Hepatocyte (in vitro differentiated cells): ENCODE measurements around the gene DUSP10. TPM values are rescaled to one million over a fixed set of nuclear protein-coding genes. Genes with fewer than 3 reads are reported as not detected.

Source experiments
- DNase-seq: peaks from one replicate; pipeline ENCODE4 v3.0.0-alpha.2; 2016; ENCODE audit warnings: low spot score
- H2AFZ ChIP-seq: fragments of 200-600 bp; sonication (generic); 2 replicates; pipeline ENCODE4 v1.6.0; 2016; ENCODE audit warnings: antibody characterized with exemption, mild to moderate bottlenecking
- H3K27ac ChIP-seq: fragments of 200-600 bp; sonication (generic); 2 replicates; pipeline ENCODE4 v1.5.1; 2016; ENCODE audit warnings: mild to moderate bottlenecking
- H3K27me3 ChIP-seq: fragments of 200-600 bp; sonication (generic); 2 replicates; pipeline ENCODE4 v1.6.1; 2016
- H3K36me3 ChIP-seq: fragments of 200-600 bp; sonication (generic); replicated peaks from 2 replicates; pipeline ENCODE4 v1.5.1; 2016; ENCODE audit warnings: low read depth; ENCODE audit not compliant: insufficient read depth
- H3K4me1 ChIP-seq: fragments of 200-600 bp; sonication (generic); 2 replicates; pipeline ENCODE4 v1.5.1; 2016; ENCODE audit warnings: mild to moderate bottlenecking, moderate library complexity; ENCODE audit not compliant: insufficient read depth
- H3K4me2 ChIP-seq: fragments of 200-600 bp; sonication (generic); 2 replicates; pipeline ENCODE4 v1.6.0; 2016
- H3K4me3 ChIP-seq: fragments of 200-600 bp; sonication (generic); 2 replicates; pipeline ENCODE4 v1.5.1; 2016; ENCODE audit warnings: mild to moderate bottlenecking
- H3K79me2 ChIP-seq: fragments of 200-600 bp; sonication (generic); 2 replicates; pipeline ENCODE4 v1.6.0; 2017; ENCODE audit warnings: mild to moderate bottlenecking
- H3K9me2 ChIP-seq: fragments of 200-600 bp; sonication (generic); replicated peaks from 2 replicates; pipeline ENCODE4 v1.6.0; 2017; ENCODE audit warnings: mild to moderate bottlenecking; ENCODE audit not compliant: insufficient read depth
- H3K9me3 ChIP-seq: fragments of 200-600 bp; sonication (generic); 2 replicates; pipeline ENCODE4 v1.5.1; 2016; ENCODE audit warnings: low read depth, mild to moderate bottlenecking
- H4K20me1 ChIP-seq: fragments of 200-600 bp; sonication (generic); 2 replicates; pipeline ENCODE4 v1.6.0; 2016; ENCODE audit warnings: mild to moderate bottlenecking; ENCODE audit not compliant: insufficient read depth, poor library complexity, severe bottlenecking
- EZH2 ChIP-seq: fragments of 200-600 bp; sonication (generic); IDR thresholded peaks from 2 replicates; pipeline ENCODE4 v1.6.1; 2016; ENCODE audit warnings: antibody characterized with exemption, mild to moderate bottlenecking, borderline replicate concordance
- EZH2phosphoT487 ChIP-seq: fragments of 200-600 bp; sonication (generic); IDR thresholded peaks from one replicate; pipeline ENCODE4 v1.6.1; 2018; ENCODE audit warnings: antibody characterized with exemption, mild to moderate bottlenecking, low read depth, moderate library complexity; ENCODE audit not compliant: unreplicated experiment, severe bottlenecking
- WGBS: methylation state at CpG from one replicate; pipeline ENCODE4 v1.1.6; 2016; ENCODE audit warnings: low lambda C conversion rate; ENCODE audit errors: missing lambda C conversion rate; 5-methylcytosine and 5-hydroxymethylcytosine counted together
- polyA plus RNA-seq: library from polyadenylated mRNA; unstranded; fragments of >200 nt; fragmentation: Nextera tagmentation; extraction: Ambion mirVana; gene quantifications from 2 replicates; pipeline ENCODE4 v1.2.1, GENCODE V29; 2016
- total RNA-seq: library from RNA; depleted of rRNA; stranded (reverse); fragments of >200 nt; gene quantifications from 2 replicates; pipeline ENCODE4 v1.2.3, GENCODE V29; 2014
- TF ChIP-seq, protein P1 (sequence below): fragments of 200-600 bp; sonication (generic); IDR thresholded peaks from 2 replicates; pipeline ENCODE4 v1.5.1; 2016; ENCODE audit warnings: antibody characterized with exemption, mild to moderate bottlenecking; ENCODE audit not compliant: poor library complexity

The DUSP10 gene
- total and polyA plus RNA-seq, 2 experiments from 2014 or later: 13.1 to 17.6 TPM

DNA sequence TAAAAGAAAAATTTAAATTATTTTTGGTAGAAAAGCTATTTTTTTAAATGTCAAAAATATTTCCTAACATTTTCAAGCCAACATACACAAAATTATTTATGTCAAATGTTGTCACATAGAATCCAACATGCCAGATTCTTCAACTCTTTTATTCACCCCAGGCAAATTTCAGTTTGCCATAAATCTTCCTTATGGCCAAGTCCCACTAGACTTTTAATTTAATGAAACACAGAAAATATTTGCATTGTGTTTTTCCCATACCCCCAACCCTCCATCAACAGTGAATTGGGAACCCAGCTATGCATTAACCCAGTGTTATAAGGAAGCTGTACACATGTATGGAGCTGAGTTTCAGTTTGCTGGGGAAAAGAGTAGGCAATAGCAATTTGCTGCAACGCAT lies 41.4 kb downstream of the DUSP10 start:
- H3K27ac ChIP-seq: no peak overlapping the region
- no peaks in the 10 kb centered on the region for H3K27me3 ChIP-seq
- no peak for TF ChIP-seq EZH2phosphoT487
- TF ChIP-seq EZH2: no peak
- TF ChIP-seq, protein P1, sequence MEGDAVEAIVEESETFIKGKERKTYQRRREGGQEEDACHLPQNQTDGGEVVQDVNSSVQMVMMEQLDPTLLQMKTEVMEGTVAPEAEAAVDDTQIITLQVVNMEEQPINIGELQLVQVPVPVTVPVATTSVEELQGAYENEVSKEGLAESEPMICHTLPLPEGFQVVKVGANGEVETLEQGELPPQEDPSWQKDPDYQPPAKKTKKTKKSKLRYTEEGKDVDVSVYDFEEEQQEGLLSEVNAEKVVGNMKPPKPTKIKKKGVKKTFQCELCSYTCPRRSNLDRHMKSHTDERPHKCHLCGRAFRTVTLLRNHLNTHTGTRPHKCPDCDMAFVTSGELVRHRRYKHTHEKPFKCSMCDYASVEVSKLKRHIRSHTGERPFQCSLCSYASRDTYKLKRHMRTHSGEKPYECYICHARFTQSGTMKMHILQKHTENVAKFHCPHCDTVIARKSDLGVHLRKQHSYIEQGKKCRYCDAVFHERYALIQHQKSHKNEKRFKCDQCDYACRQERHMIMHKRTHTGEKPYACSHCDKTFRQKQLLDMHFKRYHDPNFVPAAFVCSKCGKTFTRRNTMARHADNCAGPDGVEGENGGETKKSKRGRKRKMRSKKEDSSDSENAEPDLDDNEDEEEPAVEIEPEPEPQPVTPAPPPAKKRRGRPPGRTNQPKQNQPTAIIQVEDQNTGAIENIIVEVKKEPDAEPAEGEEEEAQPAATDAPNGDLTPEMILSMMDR: no peak
- H3K9me2 ChIP-seq: no peaks in the 10 kb centered on the region
- H3K4me2 ChIP-seq: no peak overlapping the region
- WGBS: 83% methylated on average over 1 of the region's 1 CpG
- no peak overlapping the region for H3K4me3 ChIP-seq
- H3K4me1 ChIP-seq: peaks cover 3% of the 10 kb centered on the region
- no peak overlapping the region for H2AFZ ChIP-seq
- no peaks in the 10 kb centered on the region for H4K20me1 ChIP-seq
- no peaks in the 10 kb centered on the region for H3K79me2 ChIP-seq
- no peaks in the 10 kb centered on the region for H3K9me3 ChIP-seq
- no peaks in the 10 kb centered on the region for H3K36me3 ChIP-seq
- DNase-seq: no peak

DNA sequence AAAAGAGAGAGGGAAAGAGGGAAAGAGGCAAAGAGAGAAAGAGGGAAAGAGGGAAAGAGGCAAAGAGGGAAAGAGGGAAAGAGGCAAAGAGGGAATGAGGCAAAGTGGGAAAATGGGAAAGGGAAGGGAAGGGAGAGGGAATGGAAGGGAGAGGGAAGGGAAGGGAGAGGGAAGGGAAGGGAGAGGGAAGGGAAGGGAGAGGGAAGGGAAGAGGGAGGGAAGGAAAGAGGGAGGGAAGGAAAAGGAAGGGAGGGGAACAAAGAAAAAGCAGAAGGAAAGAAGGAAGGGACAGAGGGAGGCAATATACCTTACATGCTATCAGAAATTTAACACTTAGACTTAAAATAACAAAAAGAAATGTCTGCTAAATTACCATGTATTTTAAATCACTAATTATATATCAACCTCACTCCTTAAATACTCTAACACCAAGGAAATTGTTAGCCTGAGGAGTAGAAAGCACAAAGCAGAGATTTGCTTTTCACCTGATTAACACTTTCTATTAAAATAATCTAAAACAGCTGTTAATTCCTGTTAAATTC lies 41.8 kb downstream of the DUSP10 start:
- no peaks in the 10 kb centered on the region for H3K9me3 ChIP-seq
- no peak for DNase-seq
- H2AFZ ChIP-seq: no peak overlapping the region
- no peaks in the 10 kb centered on the region for H3K9me2 ChIP-seq
- no peaks in the 10 kb centered on the region for H3K36me3 ChIP-seq
- H3K27me3 ChIP-seq: no peaks in the 10 kb centered on the region
- TF ChIP-seq, protein P1: no peak
- TF ChIP-seq EZH2phosphoT487 (no peak), EZH2 (no peak)
- peaks cover 3% of the 10 kb centered on the region for H3K4me1 ChIP-seq
- no peaks in the 10 kb centered on the region for H3K79me2 ChIP-seq
- no peaks in the 10 kb centered on the region for H4K20me1 ChIP-seq
- H3K4me3 ChIP-seq: no peak overlapping the region
- no peak overlapping the region for H3K4me2 ChIP-seq
- no peak overlapping the region for H3K27ac ChIP-seq

DNA sequence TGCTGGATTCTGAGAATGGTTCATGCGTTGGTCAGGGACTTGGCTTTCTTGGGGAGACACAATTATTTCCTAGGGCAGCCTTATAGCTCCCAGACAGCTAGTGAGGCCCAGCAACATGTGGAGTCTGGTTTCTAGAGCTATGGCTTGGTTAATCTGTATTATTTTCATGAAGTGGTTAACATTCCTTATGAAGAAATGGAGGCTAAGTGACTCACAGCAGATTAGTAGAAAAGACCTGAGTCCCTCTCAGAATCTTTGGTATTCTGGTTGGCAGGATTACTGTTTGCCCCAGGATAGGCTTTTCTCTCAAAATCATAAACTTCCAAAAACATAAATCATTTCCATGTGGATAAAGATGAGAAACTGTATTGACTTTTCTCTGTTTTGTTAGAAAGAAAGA lies 42.3 kb downstream of the DUSP10 start:
- Histone ChIP-seq H3K4me3 (no peak overlapping the region), H3K27ac (no peak overlapping the region), H4K20me1 (no peaks in the 10 kb centered on the region), H3K9me3 (no peaks in the 10 kb centered on the region), H3K79me2 (no peaks in the 10 kb centered on the region), H3K9me2 (no peaks in the 10 kb centered on the region), H3K27me3 (no peaks in the 10 kb centered on the region), H3K36me3 (no peaks in the 10 kb centered on the region), H3K4me2 (no peak overlapping the region), H2AFZ (no peak overlapping the region), H3K4me1 (peaks cover 3% of the 10 kb centered on the region)
- TF ChIP-seq EZH2 (no peak), EZH2phosphoT487 (no peak)
- TF ChIP-seq, protein P1: no peak
- no peak for DNase-seq
- WGBS: 85% methylated on average over 1 of the region's 1 CpG
